Measurements from ENCODE around the gene ARL2BP.
A peak's percentile ranks its signal among the peaks of the same experiment; 100 is the strongest.

DNA sequence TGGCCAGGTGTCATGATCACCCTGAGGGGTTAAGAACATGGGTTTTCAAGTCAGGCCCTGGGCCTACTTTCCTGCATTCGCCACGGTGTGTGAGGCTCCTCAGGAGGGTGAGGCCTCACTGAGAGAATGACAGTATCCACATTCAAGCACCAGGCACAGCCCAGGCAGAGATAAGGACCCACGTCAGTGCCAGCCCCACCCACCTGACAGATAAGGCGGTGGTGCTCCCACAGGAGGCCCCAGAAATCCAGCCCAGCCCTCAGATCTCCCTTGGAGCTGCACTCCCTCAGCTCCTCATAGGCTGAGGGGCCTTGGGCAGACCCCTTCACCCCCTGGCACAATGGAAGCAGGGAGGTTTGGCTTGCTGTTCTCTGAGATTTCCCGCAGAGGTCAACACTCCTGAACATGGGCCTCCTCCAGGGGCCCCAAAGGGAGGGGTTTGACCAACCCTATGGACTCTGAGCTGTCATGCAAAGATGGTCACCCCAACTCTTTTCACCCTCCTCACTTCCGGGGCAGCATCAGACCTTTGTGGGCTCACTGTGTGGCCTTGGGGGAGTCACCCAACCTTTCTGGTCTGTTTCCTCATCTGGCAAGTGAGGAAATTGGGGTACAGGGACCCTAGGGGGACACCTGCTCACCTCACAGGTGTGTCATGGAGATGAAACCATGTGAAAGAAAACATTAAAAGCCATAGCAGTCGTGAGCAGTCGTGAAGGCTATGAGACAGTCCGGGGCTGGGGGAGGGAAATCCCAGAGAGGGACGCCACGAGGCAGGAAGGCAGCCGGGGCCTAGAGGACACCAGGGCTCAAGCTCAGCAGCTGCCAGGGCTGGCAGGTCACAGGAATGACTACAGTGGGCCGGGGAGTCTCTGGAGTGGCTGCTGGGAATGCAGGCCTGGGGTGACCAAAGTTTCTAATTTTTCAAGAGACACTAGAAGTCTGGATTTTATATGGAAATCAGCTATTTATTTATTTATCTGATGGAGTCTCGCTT, 24.0 kb downstream of the ARL2BP start:
- TF ChIP-seq POLR2A (IDR thresholded peaks at IDR 0.05; ENCODE audit: low read length): peak; percentile 94
- peak; percentile 94 for TF ChIP-seq GATA1 (IDR thresholded peaks at IDR 0.05; ENCODE audit: low read depth, low read length)

All from erythroblast (primary cell).